Measurements from ENCODE around the gene PGAM2.

The PGAM2 gene

GRCh38 chr7:44065431-44066110, at the start of gene PGAM2:
Gene PGAM2 (minus strand): TSS chr7:44065567. CDS start chr7:44065529, 38 bp downstream.
- no peak for DNase-seq (ENCODE audit: low read depth)

- DNase-seq (ENCODE audit: low read depth), result no peak
These were observed 49.4 kb upstream of the PGAM2 start for GRCh38 chr7:44114586-44115310.

- DNase-seq (ENCODE audit: low read depth), result no peak
These were observed 48.5 kb upstream of the PGAM2 start for GRCh38 chr7:44113764-44114354.

GRCh38 chr7:44112997-44113763, 47.8 kb upstream of the PGAM2 start:
- no peak for DNase-seq (ENCODE audit: low read depth)

- no peak for DNase-seq (ENCODE audit: low read depth)
These were observed 47.0 kb upstream of the PGAM2 start for GRCh38 chr7:44112231-44112996.

- no peak for DNase-seq (ENCODE audit: low read depth)
These were observed 46.4 kb upstream of the PGAM2 start for GRCh38 chr7:44111761-44112160.

- DNase-seq (ENCODE audit: low read depth), result no peak
These were observed 45.6 kb upstream of the PGAM2 start for GRCh38 chr7:44110719-44111635.

GRCh38 chr7:44109991-44110390, 44.6 kb upstream of the PGAM2 start:
- no peak for DNase-seq (ENCODE audit: low read depth)

GRCh38 chr7:44108768-44109750, 43.7 kb upstream of the PGAM2 start:
- DNase-seq (ENCODE audit: low read depth), result no peak

GRCh38 chr7:44107961-44108767, 42.8 kb upstream of the PGAM2 start:
- DNase-seq (ENCODE audit: low read depth), result no peak

- DNase-seq (ENCODE audit: low read depth), result no peak
These were observed 42.0 kb upstream of the PGAM2 start for GRCh38 chr7:44107116-44107960.

GRCh38 chr7:44106311-44107065, 41.1 kb upstream of the PGAM2 start:
- DNase-seq (ENCODE audit: low read depth), result no peak

- no peak for DNase-seq (ENCODE audit: low read depth)
These were observed 40.5 kb upstream of the PGAM2 start for GRCh38 chr7:44105832-44106231.

GRCh38 chr7:44104860-44105771, 39.7 kb upstream of the PGAM2 start:
- no peak for DNase-seq (ENCODE audit: low read depth)

GRCh38 chr7:44103923-44104859, 38.8 kb upstream of the PGAM2 start, which contains the start of gene AEBP1:
Gene AEBP1 (plus strand): TSS chr7:44104345. CDS start chr7:44104666, 321 bp downstream.
- no peak for DNase-seq (ENCODE audit: low read depth)

All from activated T-helper 1 cell treated with Interleukin-2 at 50 U/mL for 16 hours (primary cell).